HUES64 (cell line): ENCODE measurements around the gene TIMM21.

Experiments
- H3K27ac ChIP-seq: 2 replicates; pipeline ENCODE4 v1.7.0; 2013; ENCODE audit warnings: low read depth, low read length, inconsistent platforms
- H3K27me3 ChIP-seq: 2 replicates; pipeline ENCODE4 v1.6.1; 2013; ENCODE audit warnings: mild to moderate bottlenecking, low read length; ENCODE audit not compliant: insufficient read depth
- H3K36me3 ChIP-seq: 2 replicates; pipeline ENCODE4 v1.6.1; 2013; ENCODE audit warnings: mild to moderate bottlenecking, low read length; ENCODE audit not compliant: insufficient read depth
- H3K4me1 ChIP-seq: 2 replicates; pipeline ENCODE4 v1.6.1; 2013; ENCODE audit warnings: mild to moderate bottlenecking, low read length, moderate library complexity; ENCODE audit not compliant: insufficient read depth
- H3K4me3 ChIP-seq: 2 replicates; pipeline ENCODE4 v1.5.1; 2013; ENCODE audit warnings: mild to moderate bottlenecking, low read length, moderate library complexity
- H3K9ac ChIP-seq: 2 replicates; pipeline ENCODE4 v1.6.1; 2013; ENCODE audit warnings: mild to moderate bottlenecking, low read depth, low read length
- H3K9me3 ChIP-seq: 2 replicates; pipeline ENCODE4 v1.6.1; 2013; ENCODE audit warnings: low read depth, low read length; ENCODE audit not compliant: insufficient read depth
- WGBS: fragments of 150-250, 120-280 bp; methylation state at CpG from one replicate; pipeline ENCODE4 v1.1.7; 2013; ENCODE audit warnings: missing lambda C conversion rate; 5-methylcytosine and 5-hydroxymethylcytosine counted together

Gene TIMM21

DNA sequence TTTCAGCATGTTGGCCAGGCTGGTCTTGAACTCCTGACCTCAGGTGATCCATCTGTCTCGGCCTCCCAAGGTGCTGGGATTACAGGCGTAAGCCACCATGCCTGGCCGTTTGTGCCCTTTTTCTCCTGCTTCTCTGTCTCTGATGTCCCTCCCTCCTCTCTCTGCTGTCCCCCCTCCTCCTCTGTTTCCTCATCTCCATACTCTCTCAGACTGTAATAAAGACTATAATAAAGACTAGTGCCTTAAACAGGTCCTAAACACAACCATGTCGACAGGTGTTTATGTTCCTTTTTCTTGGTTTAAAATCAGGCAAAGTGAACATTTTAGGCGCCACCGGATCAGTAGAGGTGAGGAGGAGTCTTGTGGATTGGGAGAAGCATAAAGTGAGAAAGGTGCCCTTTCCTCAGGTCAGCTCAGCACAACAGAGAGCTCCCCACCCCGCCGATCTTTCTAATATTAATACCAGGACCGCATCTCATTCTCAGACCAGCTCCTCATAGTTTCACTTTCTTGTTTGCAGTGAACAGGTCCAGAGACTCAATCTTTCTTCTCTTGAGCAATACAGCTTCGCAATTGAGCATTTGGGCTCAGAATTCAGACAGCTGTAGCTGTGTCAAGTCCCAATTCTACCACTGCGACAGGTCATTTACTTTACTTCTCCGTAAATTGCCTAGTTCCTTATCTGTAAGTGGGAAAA is 23.7 kb downstream of the TIMM21 start:
- 93% methylated on average over 12 of the region's 12 CpGs for WGBS
- H3K4me1 ChIP-seq, result no peaks in the 10 kb centered on the region
- H3K36me3 ChIP-seq, result no peaks in the 10 kb centered on the region
- H3K9ac ChIP-seq, result no peak overlapping the region
- H3K9me3 ChIP-seq, result no peaks in the 10 kb centered on the region
- no peak overlapping the region for H3K4me3 ChIP-seq
- H3K27me3 ChIP-seq, result no peaks in the 10 kb centered on the region
- H3K27ac ChIP-seq, result no peak overlapping the region

DNA sequence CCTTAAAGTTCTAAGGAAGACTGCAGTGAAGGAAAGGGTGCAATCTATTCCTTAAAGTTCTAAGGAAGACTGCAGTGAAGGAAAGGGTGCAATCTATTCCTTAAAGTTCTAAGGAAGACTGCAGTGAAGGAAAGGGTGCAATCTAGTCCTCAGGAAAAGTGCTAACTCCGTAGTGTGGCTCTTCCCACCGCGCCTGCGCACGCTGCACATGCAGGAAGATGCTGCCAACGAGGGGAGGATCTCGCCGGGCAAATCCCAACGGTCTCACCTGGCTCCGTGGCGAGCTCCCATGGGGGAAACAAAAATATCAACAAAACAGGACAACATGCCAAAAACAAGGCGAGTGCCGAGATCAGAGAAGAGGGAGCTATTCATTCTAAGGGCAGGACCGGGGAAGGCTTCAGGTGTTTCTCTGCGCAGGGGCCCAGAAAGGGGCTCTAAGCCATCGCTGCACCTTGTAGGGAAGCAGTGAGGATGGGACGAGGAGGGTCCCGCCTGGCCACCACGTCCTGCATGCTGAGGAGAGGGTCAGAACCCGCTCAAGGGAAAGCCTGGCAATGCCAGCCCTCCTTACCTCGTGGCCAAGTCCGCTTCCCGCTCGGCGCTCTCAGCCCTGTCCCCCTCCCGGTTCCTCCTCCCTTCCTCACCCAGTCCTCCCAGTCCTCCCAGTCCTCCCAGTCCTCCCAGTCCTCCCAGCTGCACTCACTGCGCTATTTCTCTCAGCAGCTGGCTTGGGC is 24.5 kb downstream of the TIMM21 start:
- Histone ChIP-seq H3K9ac (no peak overlapping the region), H3K27me3 (no peaks in the 10 kb centered on the region), H3K4me3 (no peak overlapping the region), H3K4me1 (no peaks in the 10 kb centered on the region), H3K9me3 (no peaks in the 10 kb centered on the region), H3K27ac (no peak overlapping the region), H3K36me3 (no peaks in the 10 kb centered on the region)
- WGBS, result 92% methylated on average over 27 of the region's 27 CpGs

DNA sequence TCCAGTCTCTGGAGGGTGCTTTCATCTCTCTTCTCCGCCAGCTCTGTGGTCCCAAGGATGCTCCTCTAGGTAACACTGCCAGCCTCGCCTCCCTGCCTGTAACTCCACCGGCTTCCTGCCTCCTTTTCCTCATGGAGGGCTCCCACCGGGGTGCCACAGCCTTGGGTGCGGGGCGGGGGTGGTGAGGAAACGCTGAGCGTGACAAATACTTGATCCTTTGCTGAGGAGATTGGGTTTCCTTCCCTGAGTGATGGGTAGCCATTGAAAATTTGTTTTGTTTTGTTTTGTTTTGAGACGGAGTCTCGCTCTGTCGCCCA is 25.1 kb downstream of the TIMM21 start:
- Histone ChIP-seq H3K27me3 (no peaks in the 10 kb centered on the region), H3K9ac (no peak overlapping the region), H3K36me3 (no peaks in the 10 kb centered on the region), H3K4me3 (no peak overlapping the region), H3K4me1 (no peaks in the 10 kb centered on the region), H3K9me3 (no peaks in the 10 kb centered on the region), H3K27ac (no peak overlapping the region)
- 95% methylated on average over 8 of the region's 11 CpGs for WGBS

DNA sequence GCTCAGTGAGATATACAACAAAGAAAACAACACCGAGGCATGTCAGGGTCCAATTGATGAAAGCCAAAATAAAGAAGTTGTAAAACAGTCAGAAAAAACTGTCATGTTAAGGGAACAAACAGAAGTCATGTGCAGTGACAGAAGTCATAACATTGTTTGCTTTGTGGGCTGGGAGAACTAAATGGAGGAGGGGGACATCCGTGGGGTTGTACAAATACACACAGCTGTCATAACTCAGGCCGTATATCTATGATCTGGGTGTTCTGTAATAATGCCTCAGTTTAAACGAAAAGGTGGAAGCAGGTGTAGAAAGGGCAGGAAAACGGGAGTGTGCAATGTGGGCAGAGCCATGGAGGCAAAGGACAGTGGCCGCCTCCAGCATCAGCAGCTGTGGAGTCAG is 27.3 kb downstream of the TIMM21 start:
- WGBS, result 93% methylated on average over 6 of the region's 6 CpGs
- Histone ChIP-seq H3K9me3 (no peaks in the 10 kb centered on the region), H3K9ac (no peak overlapping the region), H3K4me1 (no peaks in the 10 kb centered on the region), H3K27me3 (no peaks in the 10 kb centered on the region), H3K27ac (no peak overlapping the region), H3K36me3 (no peaks in the 10 kb centered on the region), H3K4me3 (no peak overlapping the region)

DNA sequence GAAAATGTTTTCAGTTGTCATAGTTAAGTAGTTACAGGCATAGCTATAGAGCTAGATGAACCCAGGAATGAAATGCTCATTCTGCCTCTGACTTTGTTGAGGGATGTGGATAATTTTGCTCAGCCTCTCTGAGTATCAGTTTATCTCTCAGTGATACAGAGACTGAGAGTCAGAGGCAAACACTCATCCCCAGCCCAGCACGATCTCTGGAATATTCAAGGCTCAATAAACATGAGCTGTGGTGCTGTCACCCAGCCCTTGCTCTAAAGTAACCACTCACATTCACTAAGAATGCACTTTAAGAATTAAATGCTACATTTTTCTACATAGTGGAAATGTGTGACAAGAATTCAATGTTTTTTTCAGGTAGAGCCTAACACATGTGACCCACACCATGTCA is 30.6 kb downstream of the TIMM21 start:
- no peak overlapping the region for H3K4me3 ChIP-seq
- peaks cover 8% of the 10 kb centered on the region for H3K4me1 ChIP-seq
- no peaks in the 10 kb centered on the region for H3K27me3 ChIP-seq
- no peak overlapping the region for H3K27ac ChIP-seq
- no peaks in the 10 kb centered on the region for H3K9me3 ChIP-seq
- H3K36me3 ChIP-seq, result no peaks in the 10 kb centered on the region
- WGBS, result 80% methylated on average over 1 of the region's 1 CpG
- no peak overlapping the region for H3K9ac ChIP-seq

DNA sequence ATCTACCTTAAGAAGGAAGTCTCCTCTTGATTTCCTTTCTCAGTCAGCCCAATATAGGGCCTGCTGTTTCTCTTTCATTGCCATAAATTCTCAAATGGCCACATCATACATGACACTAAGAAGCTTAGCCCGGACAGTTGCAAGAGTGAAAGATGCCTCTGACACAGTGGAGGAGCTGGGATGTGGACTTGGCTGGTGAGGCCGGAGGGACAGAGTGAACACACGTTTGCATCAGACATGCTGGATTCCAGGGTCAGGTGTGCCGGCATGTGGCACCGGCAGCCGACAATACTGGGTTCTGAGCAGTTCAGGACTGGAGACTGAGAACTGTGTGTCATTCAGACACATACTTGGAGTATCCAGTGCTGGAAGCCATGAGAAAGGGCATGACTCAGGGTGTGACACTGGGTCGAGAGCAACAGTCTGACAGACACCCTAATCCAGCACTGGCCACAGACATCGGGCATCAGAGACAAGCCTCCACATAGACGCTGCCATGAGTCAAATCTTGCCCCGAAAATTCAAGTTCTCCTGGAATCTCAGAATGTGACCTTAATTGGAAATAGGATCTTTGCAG is 31.4 kb downstream of the TIMM21 start:
- peaks cover 14% of the 10 kb centered on the region for H3K4me1 ChIP-seq
- H3K9me3 ChIP-seq, result no peaks in the 10 kb centered on the region
- H3K27me3 ChIP-seq, result no peaks in the 10 kb centered on the region
- no peak overlapping the region for H3K4me3 ChIP-seq
- H3K9ac ChIP-seq, result no peak overlapping the region
- H3K27ac ChIP-seq, result no peak overlapping the region
- WGBS, result 84% methylated on average over 10 of the region's 10 CpGs
- no peaks in the 10 kb centered on the region for H3K36me3 ChIP-seq

DNA sequence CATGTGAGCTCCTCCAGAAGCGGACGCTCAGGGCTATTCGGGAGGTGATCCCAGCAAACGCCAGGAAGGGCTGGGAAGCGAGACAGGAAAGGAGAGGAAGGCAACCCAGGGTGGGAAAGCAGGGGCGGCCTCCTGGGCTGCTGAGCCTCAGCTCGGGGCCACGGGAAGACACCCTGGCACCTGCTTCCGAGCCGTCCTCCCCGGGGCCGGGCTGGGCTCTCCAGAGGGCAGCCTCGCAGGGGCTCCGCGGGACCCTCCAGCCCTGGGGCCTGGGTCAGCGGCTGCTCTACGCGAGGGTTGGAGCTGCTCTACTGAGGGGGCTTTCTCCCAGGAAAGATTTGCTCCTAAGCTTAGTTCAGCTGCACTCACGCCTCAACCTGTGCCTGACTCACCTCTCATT is 34.0 kb downstream of the TIMM21 start:
- H3K9ac ChIP-seq, result no peak overlapping the region
- H3K36me3 ChIP-seq, result no peaks in the 10 kb centered on the region
- WGBS, result 94% methylated on average over 19 of the region's 19 CpGs
- no peaks in the 10 kb centered on the region for H3K27me3 ChIP-seq
- H3K27ac ChIP-seq, result no peak overlapping the region
- peaks cover 26% of the 10 kb centered on the region for H3K4me1 ChIP-seq
- H3K4me3 ChIP-seq, result no peak overlapping the region
- H3K9me3 ChIP-seq, result no peaks in the 10 kb centered on the region

DNA sequence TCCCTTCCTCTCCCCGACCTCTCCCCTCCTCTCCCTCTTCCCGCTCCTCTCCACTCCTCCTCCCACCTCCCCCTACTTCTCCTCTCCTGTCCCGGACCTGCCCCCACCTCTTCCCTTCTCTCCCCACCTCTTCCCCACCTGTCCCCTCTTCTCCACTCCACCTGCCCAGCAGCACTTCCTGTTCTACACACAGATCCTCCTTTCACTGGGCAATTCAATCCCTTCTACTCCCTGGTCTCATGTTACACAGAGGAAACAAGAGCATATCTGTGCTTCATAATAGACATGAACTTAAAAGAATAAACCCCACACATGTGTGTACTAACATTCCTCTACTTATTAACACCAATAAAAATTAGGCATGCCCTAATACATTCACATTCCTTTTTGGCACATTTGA is 34.8 kb downstream of the TIMM21 start:
- 76% methylated on average over 3 of the region's 3 CpGs for WGBS
- Histone ChIP-seq H3K9ac (no peak overlapping the region), H3K4me3 (no peak overlapping the region), H3K9me3 (no peaks in the 10 kb centered on the region), H3K4me1 (peaks cover 26% of the 10 kb centered on the region), H3K27me3 (no peaks in the 10 kb centered on the region), H3K27ac (no peak overlapping the region), H3K36me3 (no peaks in the 10 kb centered on the region)

DNA sequence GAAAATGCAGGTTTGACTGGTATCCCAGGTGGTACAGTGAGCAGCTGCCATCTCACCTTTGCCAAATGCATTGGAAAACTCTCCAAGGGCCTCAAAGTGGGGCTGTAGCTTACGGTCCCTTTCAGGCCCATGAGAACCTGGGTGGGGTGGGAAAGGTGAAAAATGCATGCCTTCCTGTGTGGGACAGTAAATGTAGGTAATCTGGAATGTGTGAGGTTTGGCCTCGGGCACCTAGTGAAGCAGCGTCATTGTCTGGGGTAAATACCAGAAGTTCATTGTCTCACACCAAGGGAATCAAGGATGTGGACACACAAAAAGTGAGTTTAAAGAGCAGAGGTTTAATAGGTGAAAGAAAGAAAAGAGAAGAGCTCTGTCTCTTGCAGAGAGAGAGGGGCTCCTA is 36.6 kb downstream of the TIMM21 start:
- no peak overlapping the region for H3K4me3 ChIP-seq
- WGBS, result 61% methylated on average over 3 of the region's 3 CpGs
- H3K27me3 ChIP-seq, result no peaks in the 10 kb centered on the region
- no peak overlapping the region; the same call in 1 of the 2 replicates for H3K27ac ChIP-seq
- H3K4me1 ChIP-seq, result peaks cover 26% of the 10 kb centered on the region
- H3K36me3 ChIP-seq, result no peaks in the 10 kb centered on the region
- no peak overlapping the region for H3K9ac ChIP-seq
- no peaks in the 10 kb centered on the region for H3K9me3 ChIP-seq

DNA sequence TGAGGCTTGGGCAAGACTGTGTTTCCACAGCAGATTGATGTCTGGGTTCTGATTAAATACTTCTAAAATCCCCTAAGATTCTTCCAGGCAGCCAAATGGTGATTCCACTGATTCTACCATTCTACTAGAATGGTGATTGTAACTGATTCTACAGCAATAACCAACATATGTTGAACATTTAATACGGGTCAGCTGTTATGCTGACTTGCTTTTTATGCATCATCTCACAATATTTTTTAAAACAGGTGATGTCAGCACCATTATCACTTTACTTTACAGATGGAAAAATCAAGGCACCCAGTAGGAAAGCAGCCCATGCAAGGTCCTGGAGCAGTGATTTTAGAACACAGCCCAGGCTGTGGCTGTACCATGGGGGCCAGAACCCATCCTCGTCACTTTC is 37.5 kb downstream of the TIMM21 start:
- Histone ChIP-seq H3K9me3 (no peaks in the 10 kb centered on the region), H3K4me3 (no peak overlapping the region), H3K4me1 (peaks cover 26% of the 10 kb centered on the region), H3K27ac (no peak overlapping the region), H3K36me3 (no peaks in the 10 kb centered on the region), H3K9ac (no peak overlapping the region), H3K27me3 (no peaks in the 10 kb centered on the region)
- 94% methylated on average over 2 of the region's 2 CpGs for WGBS

DNA sequence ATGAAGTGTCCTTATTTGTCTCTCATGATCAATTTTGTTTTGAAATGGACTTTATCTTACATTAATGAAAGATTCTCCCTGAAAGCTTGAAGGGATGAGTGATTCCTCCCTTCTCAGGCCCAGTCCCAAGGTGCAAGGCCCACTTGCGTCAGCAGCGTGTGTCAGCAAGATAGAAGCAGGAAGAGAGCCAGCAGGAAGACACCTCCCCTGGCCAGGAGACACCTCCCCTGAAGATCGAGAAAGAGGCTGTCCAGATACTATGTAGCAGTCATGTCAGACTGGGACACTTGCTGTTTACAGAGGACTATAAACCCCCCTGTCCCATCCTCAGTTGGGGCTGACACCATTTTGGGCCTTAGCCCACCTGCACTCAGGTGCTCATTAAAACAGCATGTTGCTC is 38.3 kb downstream of the TIMM21 start:
- H3K27ac ChIP-seq, result no peak overlapping the region

More for the DNA sequence above, 38.3 kb downstream of the TIMM21 start:
- Histone ChIP-seq H3K36me3 (no peaks in the 10 kb centered on the region), H3K4me1 (peaks cover 26% of the 10 kb centered on the region), H3K27me3 (no peaks in the 10 kb centered on the region), H3K4me3 (no peak overlapping the region), H3K9me3 (no peaks in the 10 kb centered on the region), H3K9ac (no peak overlapping the region)
- WGBS, result 92% methylated on average over 3 of the region's 3 CpGs
